Parathyroid adenoma (tissue), 2 donors: ENCODE results near the gene KCNK10.

Experiments used
- H2AFZ ChIP-seq: fragments of 300-600 bp; sonication (generic); one replicate; pipeline ENCODE4 v1.7.0; 2017; ENCODE audit warnings: antibody characterized with exemption, mild to moderate bottlenecking
- H3K27ac ChIP-seq: fragments of 300-600 bp; sonication (generic); one replicate; pipeline ENCODE4 v1.7.0; 2017
- H3K27me3 ChIP-seq: fragments of 300-600 bp; sonication (generic); one replicate; pipeline ENCODE4 v1.7.0; 2017; ENCODE audit warnings: low read length; ENCODE audit not compliant: control insufficient read depth, insufficient read depth
- H3K36me3 ChIP-seq: fragments of 300-600 bp; sonication (generic); one replicate; pipeline ENCODE4 v1.7.0; 2017; ENCODE audit warnings: low read length; ENCODE audit not compliant: control insufficient read depth, insufficient read depth
- H3K4me1 ChIP-seq: fragments of 300-600 bp; sonication (generic); one replicate; pipeline ENCODE4 v1.7.0; 2017; ENCODE audit warnings: control low read depth
- H3K4me2 ChIP-seq: fragments of 300-600 bp; sonication (generic); one replicate; pipeline ENCODE4 v1.7.0; 2017; ENCODE audit warnings: low read length
- H3K4me3 ChIP-seq: fragments of 300-600 bp; sonication (generic); one replicate; pipeline ENCODE4 v1.7.0; 2017; ENCODE audit warnings: low read depth, low read length
- H3K79me2 ChIP-seq: fragments of 300-600 bp; sonication (generic); one replicate; pipeline ENCODE4 v1.7.0; 2017; ENCODE audit warnings: control low read depth
- H3K9ac ChIP-seq: fragments of 300-600 bp; sonication (generic); one replicate; pipeline ENCODE4 v1.7.0; 2017; ENCODE audit warnings: mild to moderate bottlenecking
- H3K9me3 ChIP-seq: fragments of 300-600 bp; sonication (generic); one replicate; pipeline ENCODE4 v1.7.0; 2017; ENCODE audit warnings: low read length; ENCODE audit not compliant: control insufficient read depth
- CTCF ChIP-seq: fragments of 300-600 bp; sonication (generic); IDR thresholded peaks from one replicate; pipeline ENCODE4 v1.7.0; 2017; ENCODE audit warnings: antibody characterized with exemption, mild to moderate bottlenecking
- donor health status: primary hyperparathyroidism.

The KCNK10 gene

GRCh38 chr14:88252498-88252897 is 70.6 kb downstream of the KCNK10 start:
- Histone ChIP-seq H3K36me3 (no peaks in the 10 kb centered on the region), H3K79me2 (no peaks in the 10 kb centered on the region), H3K27me3 (no peaks in the 10 kb centered on the region), H2AFZ (no peak overlapping the region), H3K27ac (no peak overlapping the region), H3K4me2 (no peak overlapping the region), H3K9ac (no peak overlapping the region), H3K4me3 (no peak overlapping the region), H3K4me1 (no peaks in the 10 kb centered on the region), H3K9me3 (no peaks in the 10 kb centered on the region)
- TF ChIP-seq CTCF = no peak

- Histone ChIP-seq H3K4me3 (no peak overlapping the region), H3K79me2 (no peaks in the 10 kb centered on the region), H3K27me3 (no peaks in the 10 kb centered on the region), H2AFZ (no peak overlapping the region), H3K36me3 (no peaks in the 10 kb centered on the region), H3K4me1 (no peaks in the 10 kb centered on the region), H3K9me3 (no peaks in the 10 kb centered on the region), H3K9ac (no peak overlapping the region), H3K27ac (no peak overlapping the region), H3K4me2 (no peak overlapping the region)
- TF ChIP-seq CTCF = no peak
Measured at GRCh38 chr14:88251650-88252049, 71.4 kb downstream of the KCNK10 start.

GRCh38 chr14:88249266-88249665 is 73.8 kb downstream of the KCNK10 start:
- no peaks in the 10 kb centered on the region for H3K27me3 ChIP-seq
- H3K27ac ChIP-seq = no peak overlapping the region
- no peak overlapping the region for H3K9ac ChIP-seq
- H3K36me3 ChIP-seq = no peaks in the 10 kb centered on the region
- no peaks in the 10 kb centered on the region for H3K79me2 ChIP-seq
- H3K9me3 ChIP-seq = no peaks in the 10 kb centered on the region
- no peak overlapping the region for H3K4me2 ChIP-seq
- no peaks in the 10 kb centered on the region for H3K4me1 ChIP-seq
- no peak overlapping the region for H2AFZ ChIP-seq
- no peak overlapping the region for H3K4me3 ChIP-seq
- no peak for TF ChIP-seq CTCF

GRCh38 chr14:88248606-88249005 is 74.5 kb downstream of the KCNK10 start:
- no peaks in the 10 kb centered on the region for H3K79me2 ChIP-seq
- H3K36me3 ChIP-seq = no peaks in the 10 kb centered on the region
- no peak overlapping the region for H3K9ac ChIP-seq
- no peaks in the 10 kb centered on the region for H3K9me3 ChIP-seq
- no peak overlapping the region for H3K4me3 ChIP-seq
- no peak overlapping the region for H3K4me2 ChIP-seq
- H2AFZ ChIP-seq = no peak overlapping the region
- no peaks in the 10 kb centered on the region for H3K4me1 ChIP-seq
- H3K27ac ChIP-seq = no peak overlapping the region
- no peak for TF ChIP-seq CTCF
- H3K27me3 ChIP-seq = no peaks in the 10 kb centered on the region

- no peak overlapping the region for H3K4me2 ChIP-seq
- H2AFZ ChIP-seq = no peak overlapping the region
- no peak overlapping the region for H3K27ac ChIP-seq
- no peak for TF ChIP-seq CTCF
- H3K9me3 ChIP-seq = no peaks in the 10 kb centered on the region
- H3K79me2 ChIP-seq = no peaks in the 10 kb centered on the region
- H3K36me3 ChIP-seq = no peaks in the 10 kb centered on the region
- H3K9ac ChIP-seq = no peak overlapping the region
- no peak overlapping the region for H3K4me3 ChIP-seq
- no peaks in the 10 kb centered on the region for H3K4me1 ChIP-seq
- no peaks in the 10 kb centered on the region for H3K27me3 ChIP-seq
Measured at GRCh38 chr14:88247228-88247627, 75.8 kb downstream of the KCNK10 start.
